Transverse colon (tissue), 4 donors: ENCODE measurements around the gene RGS3. TPM values are rescaled to one million over a fixed set of nuclear protein-coding genes. Genes with fewer than 3 reads are reported as not detected.

Experiments
- DNase-seq: peaks from one replicate; pipeline ENCODE4 v3.0.0-alpha.2; 2019
- H3K27ac ChIP-seq, 4 donors: fragments of 200-600 bp; sonication (generic); 2 replicates each; pipeline ENCODE4 v1.5.1; 2016 to 2018; ENCODE audit warnings: inconsistent platforms in 4 of 4
- H3K27me3 ChIP-seq: fragments of 200-600 bp; sonication (generic); 2 replicates; pipeline ENCODE4 v1.5.1; 2017; ENCODE audit warnings: inconsistent platforms
- H3K36me3 ChIP-seq, 4 donors: fragments of 200-600 bp; sonication (generic); 2 replicates each; pipeline ENCODE4 v1.5.1; 2017 to 2019; ENCODE audit warnings: inconsistent platforms in 4 of 4
- H3K4me1 ChIP-seq, 4 donors: fragments of 200-600 bp; sonication (generic); 2 replicates each; pipeline ENCODE4 v1.5.1; 2017 to 2020; ENCODE audit warnings: inconsistent platforms in 4 of 4
- H3K4me3 ChIP-seq, 4 donors: fragments of 200-600 bp; sonication (generic); 1 replicate in 1 of 4; 2 replicates in 3 of 4; pipeline versions ENCODE4 v1.5.1 to v1.6.1; 2017 to 2019; ENCODE audit warnings: inconsistent platforms in 4 of 4
- H3K9me3 ChIP-seq, 2 donors: fragments of 200-600 bp; sonication (generic); 2 replicates each; pipeline ENCODE4 v1.5.1; 2017 to 2019; ENCODE audit warnings: inconsistent platforms in 2 of 2
- EP300 ChIP-seq: sonication (generic); formaldehyde crosslinking; IDR thresholded peaks from one replicate; pipeline ENCODE4 v1.6.1; 2017; ENCODE audit warnings: antibody characterized with exemption, low read depth
- POLR2A ChIP-seq: fragments of 450-650 bp; IDR thresholded peaks from one replicate; pipeline ENCODE4 v1.6.1; 2016; ENCODE audit warnings: antibody characterized with exemption, mild to moderate bottlenecking, moderate library complexity
- POLR2AphosphoS5 ChIP-seq, 3 donors: sonication (generic); formaldehyde crosslinking; IDR thresholded peaks; one replicate each; pipeline ENCODE4 v1.6.1; 2016; ENCODE audit warnings: antibody characterized with exemption in 3 of 3
- WGBS, 2 donors: methylation state at CpG; one replicate each; pipeline ENCODE4 v1.1.5; 2018; ENCODE audit warnings: low coverage in 1 of 2; 5-methylcytosine and 5-hydroxymethylcytosine counted together
- in situ Hi-C, 4 donors: fragments of 200-750 bp; cut with MboI; loops; one replicate each; pipeline versions ENCODE4 v1.15.0 to v1.15.1; 2017; ENCODE audit warnings: low sequenced_read_pairs in 3 of 4, low pct_ligation_motif_present in 1 of 4, low pct_unique_long_range_greater_than_20kb in 1 of 4
- intact Hi-C: fragments of 100-400 bp; cut with DNase I; formaldehyde crosslinking; loops from one replicate; pipeline ENCODE4 v1.15.1; 2023; ENCODE audit warnings: low total_unique reads
- total RNA-seq, 4 donors: library from RNA; depleted of rRNA; stranded (reverse); fragments of >200 nt; gene quantifications; one replicate each; pipeline ENCODE4 v1.1.0, GENCODE V29; 2016
- TF ChIP-seq, protein P1 (sequence below), 5 experiments: fragments of 200-600 bp in 3 of 5; fragments of 450-650 bp in 2 of 5; sonication (generic) in 3 of 5; IDR thresholded peaks; 1 replicate in 2 of 5; 2 replicates in 3 of 5; pipeline ENCODE4 v1.5.1; 2016 to 2017; ENCODE audit warnings: antibody characterized with exemption in 5 of 5, inconsistent platforms in 3 of 5, mild to moderate bottlenecking in 2 of 5, moderate library complexity in 1 of 5

Gene RGS3
- total RNA-seq, 4 donors from 2014 or later: 62.7 to 150 (median 80.9) TPM

GRCh38 chr9:113538701-113539430 lies 75.3 kb downstream of the RGS3 start:
- in situ Hi-C loops: no loop called here

DNA sequence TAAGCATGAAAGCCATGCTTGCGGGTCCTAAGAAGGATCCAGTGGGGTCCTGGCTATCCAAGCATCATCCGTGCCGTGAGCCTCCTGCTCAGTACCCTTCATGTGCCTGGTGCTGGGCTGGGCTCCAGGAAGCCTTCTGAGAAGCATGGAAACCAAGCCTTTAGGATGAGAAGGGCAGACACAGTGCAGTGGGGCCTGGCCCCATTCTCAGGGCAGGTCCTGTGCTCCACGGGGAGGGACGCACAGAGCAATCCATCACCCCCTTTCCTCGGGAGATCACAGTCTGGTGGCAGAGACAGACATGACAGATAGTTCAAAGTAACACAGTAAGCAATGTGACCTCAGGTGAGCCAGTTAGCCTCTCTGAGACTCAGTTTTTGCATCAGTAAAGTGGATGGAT lies 76.9 kb downstream of the RGS3 start:
- H3K9me3 ChIP-seq: no peaks in the 10 kb centered on the region
- in situ Hi-C loops: no loop called here
- TF ChIP-seq POLR2A: no peak
- TF ChIP-seq POLR2AphosphoS5 (IDR thresholded peaks at IDR 0.05): no peak
- TF ChIP-seq, protein P1, sequence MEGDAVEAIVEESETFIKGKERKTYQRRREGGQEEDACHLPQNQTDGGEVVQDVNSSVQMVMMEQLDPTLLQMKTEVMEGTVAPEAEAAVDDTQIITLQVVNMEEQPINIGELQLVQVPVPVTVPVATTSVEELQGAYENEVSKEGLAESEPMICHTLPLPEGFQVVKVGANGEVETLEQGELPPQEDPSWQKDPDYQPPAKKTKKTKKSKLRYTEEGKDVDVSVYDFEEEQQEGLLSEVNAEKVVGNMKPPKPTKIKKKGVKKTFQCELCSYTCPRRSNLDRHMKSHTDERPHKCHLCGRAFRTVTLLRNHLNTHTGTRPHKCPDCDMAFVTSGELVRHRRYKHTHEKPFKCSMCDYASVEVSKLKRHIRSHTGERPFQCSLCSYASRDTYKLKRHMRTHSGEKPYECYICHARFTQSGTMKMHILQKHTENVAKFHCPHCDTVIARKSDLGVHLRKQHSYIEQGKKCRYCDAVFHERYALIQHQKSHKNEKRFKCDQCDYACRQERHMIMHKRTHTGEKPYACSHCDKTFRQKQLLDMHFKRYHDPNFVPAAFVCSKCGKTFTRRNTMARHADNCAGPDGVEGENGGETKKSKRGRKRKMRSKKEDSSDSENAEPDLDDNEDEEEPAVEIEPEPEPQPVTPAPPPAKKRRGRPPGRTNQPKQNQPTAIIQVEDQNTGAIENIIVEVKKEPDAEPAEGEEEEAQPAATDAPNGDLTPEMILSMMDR (IDR thresholded peaks at IDR 0.05): no peak
- no peak for TF ChIP-seq EP300
- intact Hi-C loops: no loop called here
- 92% methylated on average over 6 of the region's 6 CpGs; no CpG with 5 or more reads in 1 of the 2 donors for WGBS, 2 donors
- H3K4me3 ChIP-seq: no peak overlapping the region
- peaks cover 0 to 11% (median 0%) of the 10 kb centered on the region in 4 donors for H3K4me1 ChIP-seq
- DNase-seq: no peak
- no peak overlapping the region for H3K27ac ChIP-seq
- H3K27me3 ChIP-seq: no peaks in the 10 kb centered on the region
- peaks cover 0 to 11% (median 0%) of the 10 kb centered on the region in 4 donors for H3K36me3 ChIP-seq

More at GRCh38 chr9:113538701-113539430, 75.3 kb downstream of the RGS3 start:
- Histone ChIP-seq H3K27ac (no peak overlapping the region), H3K9me3 (no peaks in the 10 kb centered on the region), H3K36me3 (peaks cover 0 to 11% (median 0%) of the 10 kb centered on the region in 4 donors), H3K4me3 (no peak overlapping the region), H3K27me3 (no peaks in the 10 kb centered on the region), H3K4me1 (peaks cover 0 to 11% (median 0%) of the 10 kb centered on the region in 4 donors)
- 81 to 93% methylated on average over 3 to 14 of the region's 14 CpGs for WGBS, 2 donors
- no peak for TF ChIP-seq POLR2AphosphoS5 (IDR thresholded peaks at IDR 0.05)
- TF ChIP-seq POLR2A: no peak
- TF ChIP-seq EP300: no peak
- TF ChIP-seq, protein P1 (IDR thresholded peaks at IDR 0.05): no peak
- intact Hi-C loops: no loop called here
- no peak for DNase-seq

DNA sequence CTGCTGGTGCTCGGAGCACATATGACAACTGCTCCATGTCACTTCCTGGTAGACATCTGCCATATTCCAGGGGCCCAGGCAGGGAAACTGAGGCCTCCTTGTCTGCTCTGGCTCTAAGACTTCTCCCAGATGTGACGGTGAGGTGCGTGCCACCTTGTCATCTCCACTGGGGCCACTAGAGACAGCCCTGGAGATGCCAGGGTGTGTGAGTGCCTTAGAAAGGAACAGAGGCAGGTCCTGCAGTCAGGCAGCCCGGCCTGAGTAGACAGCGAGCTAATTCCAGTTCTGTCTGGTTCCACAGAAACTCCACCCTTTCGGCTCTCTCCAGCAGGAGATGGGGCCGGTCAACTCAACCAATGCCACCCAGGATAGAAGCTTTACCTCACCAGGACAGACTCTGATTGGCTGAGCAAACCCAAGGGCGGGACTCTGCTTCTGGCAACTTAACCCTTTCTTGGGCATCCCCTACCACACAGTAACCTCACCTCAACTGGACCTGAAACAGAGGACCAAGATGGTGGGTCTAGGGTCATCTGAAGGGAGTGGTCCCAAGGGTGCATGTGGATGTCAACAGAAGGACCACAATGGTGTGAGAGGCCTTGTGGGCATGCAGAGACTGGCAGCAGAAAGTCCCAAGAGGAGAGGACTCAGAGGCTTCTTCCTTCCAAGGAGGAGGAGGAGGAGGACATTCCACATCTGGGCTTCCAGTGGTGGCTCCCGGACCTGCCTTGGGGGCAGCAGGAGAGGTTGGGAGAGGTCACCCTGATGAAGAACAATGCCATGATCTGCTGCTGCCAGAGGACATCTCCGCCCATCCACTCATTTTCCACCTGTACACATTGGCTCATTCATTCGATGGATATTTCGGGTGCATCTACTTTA lies 77.7 kb downstream of the RGS3 start:
- no peaks in the 10 kb centered on the region for H3K27me3 ChIP-seq
- H3K27ac ChIP-seq: no peak overlapping the region
- 68 to 82% methylated on average over 3 to 12 of the region's 12 CpGs for WGBS, 2 donors
- in situ Hi-C loops: no loop called here
- H3K36me3 ChIP-seq: peaks cover 0 to 11% (median 0%) of the 10 kb centered on the region in 4 donors
- peaks cover 0 to 11% (median 1%) of the 10 kb centered on the region in 4 donors for H3K4me1 ChIP-seq
- peak; percentile 55 for DNase-seq
- TF ChIP-seq, protein P1 (IDR thresholded peaks at IDR 0.05): peak in 1 of 5 experiments; percentile 25
- TF ChIP-seq EP300: no peak
- TF ChIP-seq POLR2A: no peak
- intact Hi-C loops: no loop called here
- H3K9me3 ChIP-seq: no peaks in the 10 kb centered on the region
- H3K4me3 ChIP-seq: no peak overlapping the region

GRCh38 chr9:113542006-113542405 lies 78.5 kb downstream of the RGS3 start:
- Histone ChIP-seq H3K27ac (no peak overlapping the region), H3K36me3 (peaks cover 0 to 6% (median 0%) of the 10 kb centered on the region in 4 donors), H3K27me3 (no peaks in the 10 kb centered on the region), H3K9me3 (no peaks in the 10 kb centered on the region), H3K4me1 (peaks cover 0 to 5% (median 3%) of the 10 kb centered on the region in 4 donors), H3K4me3 (no peak overlapping the region)
- 86 to 91% methylated on average over 7 of the region's 7 CpGs for WGBS, 2 donors
- in situ Hi-C loops: no loop called here
- no peak for DNase-seq
- intact Hi-C loops: no loop called here
- no peak for TF ChIP-seq POLR2A
- no peak for TF ChIP-seq EP300
- TF ChIP-seq POLR2AphosphoS5 (IDR thresholded peaks at IDR 0.05): no peak
- TF ChIP-seq, protein P1 (IDR thresholded peaks at IDR 0.05): no peak
